Cortex of kidney (tissue), 1 donor: ENCODE data around the gene COBL.

Source experiments
- DNase-seq: peaks from one replicate; lab custom pipeline; 2025; lab: John Stamatoyannopoulos, UW

Gene COBL

GRCh38 chr7:51046482-51046881 is 270.1 kb downstream of the COBL start:
- no peak for DNase-seq

GRCh38 chr7:51046103-51046466 is 270.5 kb downstream of the COBL start:
- no peak for DNase-seq

DNA sequence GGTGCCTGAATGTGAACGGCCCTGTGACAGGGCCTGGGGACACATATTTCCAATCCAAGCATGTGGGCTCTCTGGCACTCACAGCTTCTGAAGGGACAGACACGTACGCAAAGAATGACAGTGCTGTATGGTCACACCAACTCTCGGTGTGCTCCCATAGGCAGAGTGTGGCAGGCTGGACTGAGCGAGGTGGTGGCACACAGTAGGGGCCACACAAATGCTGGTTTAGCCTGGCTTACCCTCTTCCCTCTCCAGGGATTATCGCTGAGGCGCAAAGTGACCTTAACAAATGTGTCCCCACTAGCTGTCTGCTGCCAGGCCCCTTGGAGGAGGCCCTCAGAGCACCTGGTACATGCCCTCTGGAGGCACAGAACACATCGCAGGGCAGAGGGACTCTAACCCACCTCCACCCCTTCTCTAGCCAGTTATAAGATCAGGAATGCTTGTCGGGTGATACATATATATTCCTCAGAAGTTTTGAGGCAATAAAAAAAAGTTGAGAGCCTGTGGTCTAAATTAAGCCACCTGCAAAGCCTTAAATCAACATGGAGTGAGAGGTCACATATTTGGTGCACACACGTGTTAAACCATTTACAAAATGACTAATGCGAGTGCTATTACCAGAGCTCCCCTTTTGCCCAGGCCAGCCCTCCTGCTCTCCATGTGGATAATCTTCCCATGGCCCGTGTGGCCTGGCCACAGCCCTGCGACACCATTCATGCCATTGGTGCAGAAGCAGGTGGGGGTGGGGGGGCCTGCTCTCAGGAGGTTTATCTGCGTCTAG is 271.1 kb downstream of the COBL start:
- no peak for DNase-seq

GRCh38 chr7:51043461-51043860 is 273.1 kb downstream of the COBL start:
- no peak for DNase-seq

- no peak for DNase-seq
These were observed 275.8 kb downstream of the COBL start for GRCh38 chr7:51040787-51041186.

GRCh38 chr7:51038573-51038972 is 278.0 kb downstream of the COBL start:
- DNase-seq = no peak

DNA sequence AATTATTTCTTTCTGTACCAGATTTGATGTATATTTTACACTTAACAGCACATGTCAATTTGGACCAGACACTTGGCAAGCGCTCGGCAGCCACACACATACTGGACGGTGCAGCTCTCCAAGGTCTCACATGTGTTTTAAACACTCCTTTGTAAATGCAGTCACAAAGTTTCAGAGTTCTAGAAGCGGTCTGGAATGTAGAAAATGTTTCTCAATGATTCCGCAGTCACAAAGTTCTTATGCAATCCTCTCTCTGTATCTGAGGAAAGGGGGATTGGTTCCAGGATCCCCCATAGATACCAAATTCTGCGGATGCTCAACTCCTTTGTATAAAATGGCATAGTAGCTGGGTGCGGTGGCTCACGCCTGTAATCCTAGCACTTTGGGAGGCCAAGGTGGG is 280.9 kb downstream of the COBL start:
- no peak for DNase-seq

- DNase-seq = no peak
These were observed 281.9 kb downstream of the COBL start for GRCh38 chr7:51034521-51035264.

DNA sequence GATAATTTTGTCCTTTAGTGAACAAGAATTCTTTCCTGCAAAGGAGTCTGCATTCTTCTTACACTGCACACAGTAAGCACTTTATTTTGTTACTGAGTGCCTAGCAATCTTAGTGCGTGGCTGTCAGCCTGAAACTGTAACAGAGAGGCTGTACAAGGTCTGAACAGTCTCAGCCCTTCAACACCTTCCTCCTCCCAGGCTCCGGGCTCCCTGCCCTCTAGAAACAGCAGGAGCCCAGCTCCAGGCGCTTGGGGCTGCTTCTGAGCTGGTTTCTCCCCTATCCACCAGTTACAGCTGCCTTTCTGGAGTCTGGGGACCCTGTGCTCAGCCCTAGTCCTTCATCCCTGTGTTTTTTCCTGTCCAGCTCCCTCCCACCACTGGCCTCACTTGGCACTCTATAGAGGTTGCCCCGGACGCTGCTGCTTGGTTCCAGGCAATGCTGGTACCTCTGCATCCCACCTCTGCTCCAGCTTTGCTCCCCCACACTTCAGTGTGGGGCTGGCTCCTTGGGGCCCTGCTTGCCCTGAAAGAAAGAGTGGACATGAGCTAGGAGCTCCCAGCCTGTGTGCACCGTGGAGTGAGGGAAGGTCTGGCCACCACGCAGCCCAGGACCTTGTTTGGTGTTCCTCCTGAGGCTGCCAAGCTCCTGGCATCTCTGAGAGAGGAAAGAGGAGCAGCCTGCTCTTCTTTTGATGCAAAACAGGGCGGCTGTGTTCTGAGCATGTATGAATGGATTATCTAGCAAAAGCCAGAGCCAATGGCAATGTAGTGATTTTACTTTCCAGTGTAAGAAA is 282.7 kb downstream of the COBL start:
- DNase-seq = no peak

- DNase-seq = no peak
These were observed 284.7 kb downstream of the COBL start for GRCh38 chr7:51031791-51032515.

DNA sequence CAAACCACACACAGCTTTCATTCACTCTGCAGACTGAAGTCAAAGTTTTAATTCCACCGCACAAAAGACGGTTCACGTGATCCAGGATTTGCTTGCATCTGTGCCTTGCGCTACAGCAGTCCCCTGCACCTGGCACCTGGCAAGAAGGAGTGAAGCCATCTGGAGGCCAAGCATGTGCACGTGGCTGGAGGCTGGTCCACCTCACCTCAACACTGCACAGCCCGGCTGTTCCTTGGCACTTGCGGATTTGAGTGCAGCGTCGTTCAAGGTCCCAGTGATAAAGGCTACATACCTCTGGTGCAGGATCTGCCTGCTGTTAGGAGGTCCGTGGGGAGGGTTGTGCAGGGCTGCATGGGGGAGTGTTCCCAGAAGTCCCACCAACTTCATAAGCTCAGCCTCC is 285.4 kb downstream of the COBL start:
- no peak for DNase-seq

- no peak for DNase-seq
These were observed 286.9 kb downstream of the COBL start for GRCh38 chr7:51029701-51030191.

- DNase-seq = no peak
These were observed 287.5 kb downstream of the COBL start for GRCh38 chr7:51029131-51029530.

DNA sequence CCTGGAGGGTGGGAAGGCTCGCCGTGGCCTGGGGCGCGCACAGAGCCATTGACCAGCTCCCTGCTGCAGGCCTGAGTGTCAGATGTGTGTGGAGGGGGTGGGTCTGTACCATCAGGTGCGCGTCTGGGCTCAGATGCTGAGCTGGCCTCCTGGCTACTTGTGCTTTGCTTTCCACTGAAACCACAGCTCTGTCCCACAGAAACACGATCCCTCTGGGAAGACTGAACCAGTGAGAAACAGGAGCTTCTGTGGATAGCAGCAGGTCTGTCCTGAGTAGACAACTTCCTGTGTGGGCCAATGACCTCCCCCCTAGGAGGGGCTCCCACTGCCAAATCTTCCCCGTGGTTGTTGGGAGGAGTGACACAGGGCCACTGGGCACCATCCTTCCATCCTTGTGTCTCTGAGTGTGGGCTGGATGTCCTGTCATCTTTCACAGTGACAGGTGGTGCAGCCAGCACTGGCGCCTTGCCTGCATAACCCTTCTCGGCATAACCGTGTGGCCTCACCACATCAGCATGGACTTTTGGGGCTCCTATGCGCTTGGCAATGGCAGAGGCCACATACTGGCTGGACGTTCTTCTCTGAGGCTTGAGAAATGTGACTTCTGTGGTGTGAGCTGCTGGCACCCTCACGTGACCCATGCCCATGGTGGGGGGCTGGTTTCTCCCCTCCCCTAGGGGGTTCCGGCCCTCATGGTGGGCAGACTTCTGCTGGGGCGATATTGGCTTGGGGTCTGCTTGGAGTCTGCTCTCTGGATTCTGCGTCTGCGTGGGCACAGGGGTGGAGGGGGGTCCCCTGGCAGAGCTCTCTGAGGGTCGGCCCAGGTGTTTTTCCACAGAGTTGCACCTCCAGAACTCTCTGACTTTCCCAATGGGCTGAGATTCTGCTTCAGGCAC is 288.4 kb downstream of the COBL start:
- no peak for DNase-seq

- no peak for DNase-seq
These were observed 289.3 kb downstream of the COBL start for GRCh38 chr7:51027106-51027934.

DNA sequence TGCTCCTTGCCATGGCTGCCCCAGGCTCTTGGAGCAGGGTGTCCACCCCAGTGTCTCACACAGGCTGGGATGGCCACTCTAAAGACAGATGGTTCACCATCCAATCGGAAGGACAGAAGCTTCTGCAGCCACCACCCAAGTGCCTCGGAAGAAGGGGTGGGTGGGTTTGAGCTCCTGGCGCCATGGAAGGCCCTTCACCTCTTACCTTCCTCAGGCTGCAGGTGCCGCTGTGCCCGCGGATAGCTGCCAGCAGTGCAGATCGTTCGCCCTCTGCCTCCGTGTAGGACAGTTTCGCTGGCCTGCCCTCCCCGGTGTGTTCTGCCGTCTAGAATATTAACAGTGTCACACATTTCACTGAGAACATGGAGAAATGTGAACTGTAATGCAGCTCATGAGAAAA is 290.3 kb downstream of the COBL start:
- no peak for DNase-seq

DNA sequence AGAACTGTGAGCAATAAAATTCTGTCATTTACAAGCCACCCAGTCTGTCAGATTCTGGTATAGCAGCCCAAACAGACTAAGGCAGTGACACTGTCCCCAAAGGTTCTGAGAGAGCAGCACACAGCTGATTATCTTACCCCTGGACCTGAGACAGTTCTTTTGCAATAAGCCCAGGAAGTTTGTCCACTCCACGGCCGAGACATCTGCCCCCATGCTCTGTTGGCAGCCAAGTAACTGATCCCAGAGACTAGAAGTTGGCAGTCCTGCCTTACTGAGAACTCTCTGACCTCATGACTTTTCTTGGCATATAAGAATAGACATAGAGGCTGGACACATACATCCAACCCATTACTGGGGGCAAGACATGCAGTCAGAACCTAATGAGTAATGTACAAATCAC is 290.9 kb downstream of the COBL start:
- no peak for DNase-seq

DNA sequence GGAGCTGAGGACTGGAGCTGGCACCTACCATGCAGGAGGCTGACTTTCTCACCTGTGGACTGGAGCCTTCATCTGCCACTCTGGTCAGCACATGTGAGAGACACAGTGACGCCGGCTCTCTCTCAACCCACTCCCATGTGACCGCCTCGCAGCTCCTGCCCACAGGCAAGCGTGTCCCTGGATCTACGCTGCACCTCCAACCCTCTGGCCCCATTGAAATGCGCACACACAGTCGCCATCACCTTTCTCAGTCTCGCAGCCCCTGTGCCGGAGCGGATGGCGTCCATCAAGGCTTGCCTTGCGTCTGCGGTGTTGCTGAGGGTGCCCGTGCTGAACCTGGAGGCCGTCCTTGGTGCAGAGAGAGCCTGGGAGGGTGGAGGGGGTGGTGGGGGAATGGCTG is 291.7 kb downstream of the COBL start:
- DNase-seq = no peak

GRCh38 chr7:51023547-51023946 is 293.1 kb downstream of the COBL start:
- DNase-seq = no peak

- DNase-seq = no peak
These were observed 293.8 kb downstream of the COBL start for GRCh38 chr7:51022821-51023220.
